Stimulated activated CD4-positive, alpha-beta T cell treated with anti-CD3 and anti-CD28 coated beads, Interleukin-15, amount 100 ng/mL, for 1 hour (primary cell): ENCODE results near the gene RAB40C.
A peak's percentile ranks its signal among the peaks of the same experiment; 100 is the strongest.

ENCODE experiments used
- DNase-seq, 2 donors: peaks; one replicate each; pipeline ENCODE4 v3.0.0-alpha.2; 2020; ENCODE audit warnings: low read depth in 1 of 2, low spot score in 1 of 2

RAB40C gene

DNA sequence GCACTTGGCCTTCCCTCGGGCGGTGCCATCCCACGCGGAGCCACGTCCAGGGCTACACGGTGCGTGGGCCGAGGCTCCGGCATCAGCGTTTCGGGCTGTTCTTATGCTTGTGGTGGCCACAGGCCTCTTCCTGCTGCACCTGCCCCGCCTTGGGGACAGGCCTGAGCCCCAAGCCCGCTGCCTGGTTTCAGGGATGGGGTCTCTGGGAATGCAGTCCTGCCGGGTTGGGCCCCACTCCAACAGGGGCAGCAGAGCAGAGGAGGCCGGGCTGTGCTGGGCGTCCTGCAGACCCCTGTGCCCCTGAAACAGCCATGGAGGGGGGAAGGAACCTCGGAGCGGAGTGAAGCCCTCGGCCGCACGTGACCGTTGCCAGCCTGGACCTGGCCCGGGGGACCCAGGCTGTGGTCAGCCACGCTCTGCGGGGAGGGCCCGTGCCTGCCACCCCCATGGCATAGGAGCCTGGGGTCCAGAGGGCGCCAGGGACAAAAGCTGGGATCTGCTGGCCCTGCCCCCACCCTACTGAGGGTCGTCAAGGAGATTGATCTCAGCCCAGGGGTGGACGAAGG is 40.5 kb downstream of the RAB40C start:
- no peak for DNase-seq

DNA sequence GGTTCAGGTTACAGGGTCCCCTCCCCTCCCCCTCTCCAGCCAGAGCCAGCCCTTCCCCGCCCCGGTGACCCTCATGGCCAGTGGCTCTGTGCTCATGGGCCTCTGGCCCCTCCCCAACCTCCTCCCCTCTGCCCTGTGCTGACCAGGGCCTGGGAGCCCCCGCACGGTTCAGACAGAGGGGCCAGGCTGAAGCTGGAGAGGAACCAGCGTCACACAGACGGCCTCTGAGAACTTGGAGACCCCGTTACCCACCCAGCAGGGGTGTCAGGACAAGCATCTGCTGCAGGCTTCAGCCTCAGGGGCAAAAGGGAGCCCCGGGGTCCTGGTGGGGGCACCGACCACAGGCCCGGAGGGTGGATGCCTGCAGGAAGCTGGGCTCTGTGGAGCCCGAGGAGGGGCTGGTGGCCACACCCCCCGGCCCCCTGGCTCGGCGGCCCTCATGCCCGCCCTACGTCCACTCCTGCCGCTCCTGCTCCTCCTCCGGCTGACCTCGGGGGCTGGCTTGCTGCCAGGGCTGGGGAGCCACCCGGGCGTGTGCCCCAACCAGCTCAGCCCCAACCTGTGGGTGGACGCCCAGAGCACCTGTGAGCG is 41.0 kb downstream of the RAB40C start, which contains the start of gene WFIKKN1:
Gene WFIKKN1, plus strand, starts transcription at position 171 of the 591 bp plus-strand sequence. Its CDS starts 269 bp downstream, at position 440.
- DNase-seq, result no peak

DNA sequence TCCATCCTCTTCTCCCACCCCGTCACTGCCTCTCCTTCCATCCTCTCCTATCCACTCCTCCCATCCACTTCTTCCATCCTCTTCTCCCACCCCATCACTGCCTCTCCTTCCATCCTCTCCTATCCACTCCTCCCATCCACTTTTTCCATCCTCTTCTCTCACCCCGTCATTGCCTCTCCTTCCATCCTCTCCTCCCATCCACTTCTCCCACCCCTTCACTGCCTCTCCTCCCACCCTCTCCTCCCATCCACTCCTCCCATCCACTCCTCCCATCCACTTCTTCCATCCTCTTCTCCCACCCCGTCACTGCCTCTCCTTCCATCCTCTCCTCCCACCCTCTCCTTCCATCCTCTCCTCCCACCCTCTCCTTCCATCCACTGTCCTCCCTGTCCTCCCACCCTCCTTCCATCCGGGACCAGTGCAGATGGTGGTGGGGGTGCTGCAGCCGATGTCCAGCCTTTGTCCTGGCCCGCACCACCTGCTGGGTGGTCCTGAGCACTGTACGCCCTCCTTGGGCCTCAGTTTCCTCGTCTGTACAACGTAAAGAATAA is 42.0 kb downstream of the RAB40C start:
- DNase-seq, result no peak

DNA sequence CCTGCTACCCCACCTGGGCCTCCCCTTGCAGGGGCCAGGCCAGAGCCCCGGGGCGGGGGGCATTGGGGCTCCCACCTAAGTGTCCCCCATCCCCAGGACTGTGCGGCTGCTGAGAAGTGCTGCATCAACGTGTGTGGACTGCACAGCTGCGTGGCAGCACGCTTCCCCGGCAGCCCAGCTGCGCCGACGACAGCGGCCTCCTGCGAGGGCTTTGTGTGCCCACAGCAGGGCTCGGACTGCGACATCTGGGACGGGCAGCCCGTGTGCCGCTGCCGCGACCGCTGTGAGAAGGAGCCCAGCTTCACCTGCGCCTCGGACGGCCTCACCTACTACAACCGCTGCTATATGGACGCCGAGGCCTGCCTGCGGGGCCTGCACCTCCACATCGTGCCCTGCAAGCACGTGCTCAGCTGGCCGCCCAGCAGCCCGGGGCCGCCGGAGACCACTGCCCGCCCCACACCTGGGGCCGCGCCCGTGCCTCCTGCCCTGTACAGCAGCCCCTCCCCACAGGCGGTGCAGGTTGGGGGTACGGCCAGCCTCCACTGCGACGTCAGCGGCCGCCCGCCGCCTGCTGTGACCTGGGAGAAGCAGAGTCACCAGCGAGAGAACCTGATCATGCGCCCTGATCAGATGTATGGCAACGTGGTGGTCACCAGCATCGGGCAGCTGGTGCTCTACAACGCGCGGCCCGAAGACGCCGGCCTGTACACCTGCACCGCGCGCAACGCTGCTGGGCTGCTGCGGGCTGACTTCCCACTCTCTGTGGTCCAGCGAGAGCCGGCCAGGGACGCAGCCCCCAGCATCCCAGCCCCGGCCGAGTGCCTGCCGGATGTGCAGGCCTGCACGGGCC is 42.8 kb downstream of the RAB40C start:
- DNase-seq, result no peak

DNA sequence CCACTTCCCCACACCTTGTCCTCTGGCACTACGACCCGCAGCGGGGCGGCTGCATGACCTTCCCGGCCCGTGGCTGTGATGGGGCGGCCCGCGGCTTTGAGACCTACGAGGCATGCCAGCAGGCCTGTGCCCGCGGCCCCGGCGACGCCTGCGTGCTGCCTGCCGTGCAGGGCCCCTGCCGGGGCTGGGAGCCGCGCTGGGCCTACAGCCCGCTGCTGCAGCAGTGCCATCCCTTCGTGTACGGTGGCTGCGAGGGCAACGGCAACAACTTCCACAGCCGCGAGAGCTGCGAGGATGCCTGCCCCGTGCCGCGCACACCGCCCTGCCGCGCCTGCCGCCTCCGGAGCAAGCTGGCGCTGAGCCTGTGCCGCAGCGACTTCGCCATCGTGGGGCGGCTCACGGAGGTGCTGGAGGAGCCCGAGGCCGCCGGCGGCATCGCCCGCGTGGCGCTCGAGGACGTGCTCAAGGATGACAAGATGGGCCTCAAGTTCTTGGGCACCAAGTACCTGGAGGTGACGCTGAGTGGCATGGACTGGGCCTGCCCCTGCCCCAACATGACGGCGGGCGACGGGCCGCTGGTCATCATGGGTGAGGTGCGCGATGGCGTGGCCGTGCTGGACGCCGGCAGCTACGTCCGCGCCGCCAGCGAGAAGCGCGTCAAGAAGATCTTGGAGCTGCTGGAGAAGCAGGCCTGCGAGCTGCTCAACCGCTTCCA is 43.6 kb downstream of the RAB40C start:
- DNase-seq, result no peak

DNA sequence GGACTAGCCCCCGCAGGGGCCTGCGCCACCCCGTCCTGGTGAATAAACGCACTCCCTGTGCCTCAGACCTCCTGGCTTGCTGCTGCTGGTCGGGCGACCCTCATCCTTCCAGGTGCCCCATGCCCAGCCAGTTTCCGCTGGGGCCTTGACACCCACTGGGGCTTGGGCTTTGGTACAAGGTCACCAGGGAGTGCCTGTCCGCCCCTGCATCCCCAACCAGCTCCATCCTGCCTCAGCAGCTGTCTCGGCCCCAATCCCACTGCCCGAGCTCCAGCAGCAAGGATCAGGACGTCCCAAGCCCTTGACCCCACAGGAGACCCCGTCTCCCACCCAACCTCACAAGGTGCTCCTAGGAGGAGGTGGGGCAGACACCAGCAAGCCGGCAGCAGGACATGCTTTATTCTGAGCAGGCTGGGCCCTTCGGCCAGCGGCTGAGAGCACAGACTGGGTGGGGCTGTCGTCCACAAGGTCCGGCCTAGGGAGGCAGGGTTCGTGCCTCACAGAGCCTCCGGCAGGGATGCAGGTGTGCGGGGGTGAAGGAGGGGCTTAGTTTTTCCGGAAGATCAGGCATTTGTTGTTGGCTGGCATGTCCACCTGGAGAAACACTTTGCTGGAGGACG is 44.3 kb downstream of the RAB40C start:
- DNase-seq, result no peak

DNA sequence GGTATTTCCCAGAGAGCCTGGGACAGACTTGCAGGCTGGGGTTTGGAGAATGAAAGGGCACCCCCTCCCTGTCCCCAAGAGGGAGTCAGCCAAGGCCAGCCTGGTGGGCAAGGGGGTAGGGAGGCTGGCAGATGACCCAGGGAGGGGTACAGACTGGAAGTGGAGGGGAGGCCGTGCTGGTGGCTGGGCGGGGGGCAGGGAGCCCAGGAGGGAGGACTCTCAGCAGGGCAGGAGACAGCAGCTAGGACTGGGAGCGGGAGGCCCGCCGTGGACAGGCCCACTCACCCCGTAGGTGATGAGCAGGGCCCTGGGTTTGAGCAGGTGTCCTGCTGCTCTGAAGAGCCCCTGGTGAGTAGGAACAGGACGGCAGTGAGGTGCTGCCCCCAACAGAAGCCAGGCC is 45.1 kb downstream of the RAB40C start:
- DNase-seq, result no peak

DNA sequence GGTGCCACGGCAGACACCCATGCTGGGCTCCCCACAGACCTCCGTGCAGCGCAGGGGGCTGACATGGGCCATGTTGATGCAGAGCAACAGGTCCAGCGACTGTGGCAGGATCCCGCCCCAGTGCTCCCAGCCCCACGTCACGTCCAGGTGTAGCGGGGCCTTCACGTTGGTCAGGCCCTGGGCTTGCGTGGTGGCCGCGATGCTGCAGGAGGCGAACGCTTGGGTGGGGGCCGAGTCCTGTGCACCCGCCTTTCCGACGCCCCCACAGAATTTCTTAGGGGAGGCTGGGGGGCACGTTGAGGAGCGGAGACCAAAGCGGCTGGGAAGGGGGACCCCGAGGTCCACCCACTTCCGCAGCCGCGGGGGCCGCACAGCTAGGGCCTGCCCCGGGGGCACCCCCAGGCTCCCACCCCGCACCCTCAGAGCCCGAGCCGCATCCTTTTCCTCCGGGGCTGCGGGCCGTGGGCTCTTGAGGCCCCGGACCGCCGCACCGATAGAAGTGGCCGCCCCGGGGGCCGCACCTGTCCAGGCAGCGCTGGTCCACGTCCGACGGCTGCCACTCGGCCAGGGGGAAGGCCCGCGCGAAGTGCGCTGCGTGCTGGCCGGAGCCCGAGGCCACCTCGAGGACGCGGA is 45.8 kb downstream of the RAB40C start:
- no peak for DNase-seq

DNA sequence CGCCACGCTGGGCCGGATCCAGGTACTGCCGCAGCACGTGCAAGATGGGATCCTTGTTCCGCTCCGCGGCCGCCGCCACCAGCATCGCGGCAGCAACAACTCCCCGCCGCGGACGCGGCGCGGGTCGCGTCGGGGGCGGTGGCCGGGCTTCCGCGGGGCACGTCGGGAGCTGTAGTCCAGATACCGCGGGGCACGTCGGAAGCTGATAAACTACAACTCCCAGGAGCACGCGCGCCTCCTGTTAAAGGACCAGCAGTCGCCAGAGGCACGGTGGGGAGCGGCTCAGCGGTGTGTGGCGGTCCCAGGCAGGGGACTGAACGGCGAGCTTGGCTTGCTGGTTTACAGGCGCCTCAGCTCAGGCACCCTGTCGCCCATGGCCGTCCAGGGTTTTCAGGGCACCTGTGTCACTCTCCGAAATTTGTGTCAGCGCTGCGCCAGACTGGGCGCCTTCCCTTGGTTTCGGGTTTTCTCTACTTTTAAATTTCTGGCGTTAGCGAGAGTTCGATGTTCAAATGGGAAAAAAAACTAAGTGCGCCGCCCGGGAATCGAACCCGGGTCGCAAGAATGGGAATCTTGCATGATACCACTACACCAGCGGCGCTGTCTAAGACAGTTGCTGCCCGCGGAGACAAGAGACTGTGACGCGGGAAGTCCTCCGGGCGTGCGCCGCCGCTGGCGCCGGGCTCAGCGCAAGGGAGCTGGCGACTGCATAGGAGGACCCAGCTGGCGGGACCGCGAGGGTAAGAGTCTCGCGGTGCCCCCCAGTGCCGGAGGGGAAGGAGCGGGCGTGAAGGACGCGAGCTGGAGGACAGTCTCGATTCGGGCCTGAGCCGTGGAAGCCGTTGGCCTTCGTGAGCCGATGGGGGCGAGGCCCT is 46.6 kb downstream of the RAB40C start, which contains the start of gene METTL26:
Gene METTL26, minus strand, starts transcription at position 100 of the 875 bp plus-strand sequence. Its CDS starts 15 bp downstream, at position 85.
- peak; percentile 83 to 91 for DNase-seq

DNA sequence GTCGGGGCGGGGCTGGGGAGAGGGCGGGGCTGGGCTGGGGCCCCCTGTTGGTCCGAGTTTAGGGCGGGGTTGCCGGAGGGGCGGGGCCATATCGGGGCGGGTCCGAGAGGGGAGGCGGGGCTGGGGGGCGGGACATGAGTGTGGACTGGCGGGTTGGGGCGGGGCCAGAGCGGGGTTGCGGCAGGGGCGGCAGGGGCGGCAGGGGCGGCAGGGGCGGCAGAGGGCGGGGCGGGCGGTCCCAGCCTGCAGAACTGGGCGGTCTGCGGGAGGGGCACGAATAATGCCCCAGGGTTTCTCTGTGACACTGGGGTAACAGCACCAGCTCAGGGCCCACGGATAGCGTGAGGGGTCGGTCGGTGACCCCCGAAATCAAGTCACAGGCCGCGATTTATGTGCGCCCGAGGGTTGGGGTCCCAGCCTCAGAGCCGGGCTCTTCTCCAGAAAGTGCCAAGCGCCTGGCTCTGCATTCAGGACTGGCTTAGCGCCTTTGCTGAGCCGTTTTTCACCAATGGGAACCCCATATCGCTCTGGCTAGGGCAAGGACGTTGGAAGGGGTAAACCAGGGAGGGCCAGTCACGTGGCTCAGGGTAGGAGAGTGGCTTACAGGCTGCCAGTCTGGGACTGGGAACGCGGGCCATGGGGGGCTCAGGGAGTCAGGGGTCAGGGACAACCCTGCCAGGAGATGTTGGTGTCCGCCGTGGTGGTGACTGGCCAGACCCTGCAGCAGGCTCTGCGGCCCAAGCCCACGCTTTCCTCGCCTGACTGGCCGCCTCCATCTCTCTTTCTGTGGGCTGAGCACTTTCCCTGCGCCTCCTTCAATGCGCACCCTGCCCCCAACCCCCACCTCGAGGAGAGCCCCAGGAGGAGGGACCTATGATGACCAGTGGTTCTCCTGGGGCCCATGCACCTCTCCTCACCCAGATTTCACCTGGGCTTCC is 47.5 kb downstream of the RAB40C start:
- DNase-seq, result peak; percentile 80 to 83

DNA sequence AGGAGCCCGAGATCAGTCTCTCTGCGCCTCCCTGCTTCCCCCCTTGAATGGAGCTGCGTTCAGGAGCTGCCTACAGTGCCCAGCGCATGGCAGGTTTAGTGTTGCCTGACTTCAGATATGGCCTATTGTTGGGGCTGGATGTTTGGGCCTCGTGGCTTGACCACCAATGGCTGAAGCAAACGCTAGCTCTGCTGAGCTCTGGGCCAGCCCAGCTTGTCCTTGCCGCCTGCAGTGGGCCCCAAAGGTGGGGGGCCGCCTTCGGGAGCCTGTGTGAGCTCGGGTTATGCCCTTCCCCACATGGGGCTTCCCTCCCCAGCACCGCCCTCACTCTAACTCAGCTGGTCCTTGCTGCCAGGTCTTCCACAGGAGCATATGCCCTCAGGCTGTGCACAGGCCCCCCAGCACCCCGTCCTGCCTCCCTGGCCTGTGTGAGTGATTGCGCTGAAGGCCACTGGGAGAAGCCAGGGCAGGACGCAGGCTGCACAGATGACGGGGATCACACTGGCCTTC is 48.2 kb downstream of the RAB40C start:
- DNase-seq, result no peak

DNA sequence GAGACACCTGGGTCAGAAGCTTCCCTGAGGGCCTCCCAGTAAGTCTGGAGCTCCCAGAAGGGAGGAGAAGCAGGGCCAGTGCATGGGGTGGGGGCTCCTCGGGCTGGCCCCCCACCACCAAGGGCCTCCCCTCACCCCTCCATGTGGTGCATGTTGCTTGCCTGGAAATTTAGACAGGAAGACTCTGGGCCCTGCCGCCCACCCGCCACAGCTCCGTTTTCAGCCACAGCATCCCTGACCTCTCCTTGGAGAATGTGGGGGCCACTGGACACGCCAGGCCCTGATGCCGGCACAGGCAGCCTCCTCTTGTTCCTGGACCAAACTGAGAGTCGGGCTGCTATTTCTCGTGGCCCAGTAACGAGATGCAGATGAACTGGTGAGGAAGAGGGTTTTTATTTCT is 49.0 kb downstream of the RAB40C start:
- DNase-seq, result no peak

DNA sequence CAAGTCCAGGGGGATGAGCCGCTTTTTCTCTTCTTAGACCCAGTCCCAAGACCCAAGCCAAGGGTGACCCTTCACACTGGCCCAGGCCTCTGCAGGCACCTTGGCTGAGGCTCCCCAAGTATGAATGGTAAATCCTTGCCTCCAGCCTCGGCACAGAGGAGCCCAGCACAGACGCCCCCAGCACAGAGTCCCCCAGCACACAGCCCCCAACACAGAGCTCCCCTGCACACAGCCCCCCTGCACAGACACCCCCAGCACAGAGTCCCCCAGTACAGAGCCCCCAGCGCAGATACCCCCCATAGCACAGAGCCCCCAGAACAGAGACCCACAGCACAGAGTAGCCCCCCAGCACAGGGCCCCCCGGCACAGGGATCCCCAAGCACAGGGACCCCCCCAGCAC is 50.7 kb downstream of the RAB40C start:
- no peak for DNase-seq

DNA sequence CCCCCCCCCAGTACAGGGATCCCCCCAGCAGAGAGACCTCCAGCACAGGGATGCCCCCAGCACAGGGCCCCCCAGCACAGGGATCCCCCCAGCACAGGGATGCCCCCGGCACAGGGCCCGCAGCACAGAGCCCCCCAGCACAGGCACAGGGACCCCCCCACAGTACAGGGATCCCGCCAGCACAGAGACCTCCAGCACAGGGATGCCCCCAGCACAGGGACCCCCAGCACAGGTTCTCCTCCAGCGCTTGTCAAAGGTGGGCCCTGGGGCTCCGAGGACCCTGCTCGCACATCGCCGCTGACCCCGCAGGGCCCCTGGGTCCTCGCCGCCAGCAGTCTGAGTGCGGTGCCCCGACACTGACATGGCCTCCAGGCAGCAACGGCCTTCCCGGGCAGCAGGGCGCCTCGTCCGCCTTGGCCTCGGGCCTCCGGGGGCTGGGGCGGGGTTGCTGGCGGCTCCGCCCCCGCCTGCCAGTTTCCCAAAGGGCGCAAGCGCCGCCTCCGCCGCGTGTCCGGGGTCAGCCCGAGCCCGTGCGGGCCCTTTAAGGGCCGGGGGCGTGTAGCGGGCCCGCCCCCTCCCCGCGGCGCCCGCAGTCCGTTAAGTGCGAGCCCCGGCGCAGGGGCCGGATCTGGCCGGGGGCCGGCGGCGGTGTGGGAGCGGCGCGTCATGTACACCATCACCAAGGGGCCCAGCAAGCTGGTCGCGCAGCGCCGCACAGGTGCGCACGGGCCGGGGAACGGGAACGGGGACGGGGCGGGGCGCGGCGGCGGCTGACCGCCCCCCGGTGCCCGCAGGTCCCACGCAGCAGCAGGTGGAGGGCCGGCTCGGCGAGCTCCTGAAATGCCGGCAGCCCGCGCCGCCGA is 51.7 kb downstream of the RAB40C start, which contains the start of gene MCRIP2:
Gene MCRIP2, plus strand, starts transcription at position 503 of the 863 bp plus-strand sequence. Its CDS starts 164 bp downstream, at position 667.
- DNase-seq, result peak; percentile 29 to 62

DNA sequence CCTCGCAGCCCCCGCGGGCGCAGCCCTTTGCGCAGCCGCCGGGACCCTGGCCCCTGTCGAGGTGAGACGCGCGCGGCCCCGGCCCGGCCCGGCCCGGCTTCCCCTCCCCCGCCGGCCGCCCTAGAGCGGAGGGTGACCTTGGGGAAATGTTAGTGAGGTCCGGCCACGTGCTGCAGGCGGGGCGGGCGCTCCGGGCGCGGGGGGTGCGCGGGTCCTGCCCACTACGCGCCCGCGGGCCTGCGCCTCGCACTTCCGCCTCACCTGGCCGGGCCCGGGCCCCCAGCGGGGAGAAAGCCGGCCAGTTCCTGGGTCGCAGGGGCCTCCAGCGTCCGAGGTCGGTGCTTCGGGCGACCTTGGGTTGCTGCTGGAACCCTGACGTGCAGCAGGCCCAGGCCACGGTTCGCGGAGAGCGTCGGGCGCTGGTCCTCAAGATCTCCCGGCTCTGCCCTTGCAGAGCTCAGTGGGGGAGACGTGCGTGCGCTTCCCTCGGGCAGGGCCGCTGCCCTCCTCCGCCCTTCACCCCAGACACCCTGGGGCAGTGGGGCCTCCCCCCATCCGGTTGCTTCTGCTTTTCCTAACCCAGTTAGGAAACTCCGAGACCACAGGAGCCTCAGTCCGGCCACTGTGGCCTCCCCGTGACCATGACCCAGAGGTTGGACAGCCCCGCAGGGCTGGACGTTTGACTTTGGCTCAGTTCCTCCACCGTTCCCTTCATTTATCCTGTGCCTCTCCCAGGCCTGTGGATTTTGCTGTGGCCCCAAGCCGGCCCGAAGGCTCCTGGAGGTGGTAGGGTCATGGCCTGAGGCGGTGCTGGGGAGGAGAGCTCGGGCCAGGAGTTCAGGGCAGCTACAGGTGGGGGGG is 52.6 kb downstream of the RAB40C start:
- DNase-seq, result peak in 1 of 2 donors; percentile 30

DNA sequence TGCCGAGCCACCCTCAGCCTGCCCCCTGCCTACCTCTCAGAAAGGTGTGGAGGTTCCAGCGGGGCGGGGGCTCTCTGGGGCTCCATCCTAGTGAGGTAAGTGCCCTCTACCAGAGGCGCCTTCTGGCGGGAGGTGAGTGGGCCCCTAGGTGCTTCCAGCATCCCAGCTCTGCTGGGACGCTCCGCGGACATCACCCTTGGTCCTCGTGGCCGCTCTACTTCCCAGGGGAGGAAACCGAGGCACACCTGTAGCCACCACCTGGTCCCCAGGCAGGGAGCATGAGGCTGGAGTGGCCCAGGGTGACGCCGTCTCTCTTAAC is 53.1 kb downstream of the RAB40C start:
- DNase-seq, result no peak
